Endothelial cell of umbilical vein (primary cell): ENCODE results near the gene SNX18. TPM values are rescaled to one million over a fixed set of nuclear protein-coding genes. Genes with fewer than 3 reads are reported as not detected.

Experiments used
- BruUV-seq: library from RNA; stranded (reverse); fragments of 400-500 nt; replicated peaks from 2 replicates; lab custom pipeline; 2021; lab: Mats Ljungman, UMichigan
- CTCF ChIA-PET: fragments of 300-600, 350-600 bp; sonication (Branson Sonifier 250); formaldehyde crosslinking; loops from one replicate; lab custom pipeline; 2021; ENCODE audit warnings: antibody characterized with exemption, inconsistent platforms; lab: Charles Lee
- POLR2A ChIA-PET: fragments of 300-600, 350-600 bp; sonication (Branson Sonifier 250); formaldehyde crosslinking; loops from one replicate; lab custom pipeline; 2021; ENCODE audit warnings: antibody characterized with exemption, inconsistent platforms; lab: Charles Lee
- DNase-seq: peaks from one replicate; pipeline ENCODE4 v3.0.0-alpha.2; 2011; ENCODE audit warnings: low read depth, low spot score
- FAIRE-seq: peaks from 2 replicates; lab custom pipeline; 2011; peaks lifted over from hg19 to GRCh38; lab: Jason Lieb, UNC
- H2AFZ ChIP-seq: 2 replicates; pipeline ENCODE4 v1.6.0; 2012; ENCODE audit warnings: low read depth, low read length, control low read depth, inconsistent platforms
- H3K27ac ChIP-seq: 2 replicates; pipeline ENCODE4 v1.5.1; 2011; ENCODE audit warnings: low read depth, mild to moderate bottlenecking, control low read depth, low read length, moderate library complexity; ENCODE audit not compliant: insufficient read depth
- H3K27me3 ChIP-seq, 2 experiments: 2 replicates each; pipeline versions ENCODE4 v1.6.0 to v1.6.1; 2011; ENCODE audit warnings: low read length in 2 of 2, mixed read lengths in 1 of 2; ENCODE audit not compliant: control insufficient read depth in 2 of 2, insufficient read depth in 2 of 2
- H3K36me3 ChIP-seq, 2 experiments: 2 replicates in 1 of 2; 3 replicates in 1 of 2; pipeline ENCODE4 v1.5.1; 2011; ENCODE audit warnings: low read length in 2 of 2, mild to moderate bottlenecking in 1 of 2, moderate library complexity in 1 of 2; ENCODE audit not compliant: control insufficient read depth in 2 of 2, insufficient read depth in 2 of 2; ENCODE audit errors: extremely low read depth in 1 of 2
- H3K4me1 ChIP-seq: 3 replicates; pipeline ENCODE4 v1.5.1; 2011; ENCODE audit warnings: mild to moderate bottlenecking, low read length; ENCODE audit not compliant: control insufficient read depth, insufficient read depth; ENCODE audit errors: extremely low read depth
- H3K4me2 ChIP-seq: 2 replicates; pipeline ENCODE4 v1.6.1; 2011; ENCODE audit warnings: low read length, control low read depth, mixed read lengths; ENCODE audit not compliant: insufficient read depth
- H3K4me3 ChIP-seq, 3 experiments: fragments of 200-600 bp in 1 of 3; sonication (generic), shearing (Covaris generic) in 1 of 3; replicated peaks in 1 of 3; 2 replicates each; pipeline ENCODE4 v1.5.1; 2011 to 2016; ENCODE audit warnings: control low read depth in 3 of 3, low read length in 3 of 3, mild to moderate bottlenecking in 2 of 3, inconsistent platforms in 1 of 3, low read depth in 1 of 3, moderate library complexity in 1 of 3; ENCODE audit not compliant: insufficient read depth in 1 of 3
- H3K79me2 ChIP-seq: 2 replicates; pipeline ENCODE4 v1.6.0; 2012; ENCODE audit warnings: low read length, inconsistent platforms; ENCODE audit not compliant: control insufficient read depth, insufficient read depth
- H3K9ac ChIP-seq: replicated peaks from 2 replicates; pipeline ENCODE3; 2011; ENCODE audit warnings: low read length, control low read depth; ENCODE audit not compliant: insufficient read depth; ENCODE audit errors: extremely low read depth
- H3K9me1 ChIP-seq: replicated peaks from 3 replicates; pipeline ENCODE4 v1.6.0; 2011; ENCODE audit warnings: mild to moderate bottlenecking, low read length; ENCODE audit not compliant: control insufficient read depth, insufficient read depth; ENCODE audit errors: extremely low read depth
- H3K9me3 ChIP-seq: replicated peaks from 2 replicates; pipeline ENCODE4 v1.5.1; 2012; ENCODE audit warnings: low read length, inconsistent platforms; ENCODE audit not compliant: control insufficient read depth, insufficient read depth
- H4K20me1 ChIP-seq: replicated peaks from 2 replicates; pipeline ENCODE3; 2011; ENCODE audit warnings: mild to moderate bottlenecking, low read length; ENCODE audit not compliant: control insufficient read depth, insufficient read depth; ENCODE audit errors: extremely low read depth
- EZH2 ChIP-seq: IDR thresholded peaks from 2 replicates; pipeline ENCODE4 v1.6.1; 2012; ENCODE audit warnings: borderline replicate concordance, low read depth, mild to moderate bottlenecking, moderate library complexity, low read length, inconsistent platforms; ENCODE audit not compliant: severe bottlenecking
- GATA2 ChIP-seq: IDR thresholded peaks from 2 replicates; pipeline ENCODE4 v1.7.0; 2011; ENCODE audit warnings: low read depth, mild to moderate bottlenecking, moderate library complexity, mixed read lengths, low read length; ENCODE audit not compliant: insufficient read length, insufficient read depth
- JUN ChIP-seq: IDR thresholded peaks from 2 replicates; pipeline ENCODE4 v1.6.1; 2011; ENCODE audit warnings: borderline replicate concordance, low read depth; ENCODE audit not compliant: insufficient read length, insufficient read depth
- POLR2AphosphoS5 ChIP-seq: IDR thresholded peaks from 2 replicates; pipeline ENCODE4 v1.6.1; 2012; ENCODE audit warnings: low read depth, mild to moderate bottlenecking, control low read depth, low read length, moderate library complexity; ENCODE audit not compliant: insufficient read depth
- dilution Hi-C: fragments of 300-500 bp; cut with MboI; formaldehyde crosslinking; loops from one replicate; pipeline ENCODE4 v1.15.0; 2019; ENCODE audit warnings: low sequenced_read_pairs; ENCODE audit not compliant: extremely low pct_ligation_motif_present
- intact Hi-C: fragments of 100-400 bp; cut with micrococcal nuclease; formaldehyde crosslinking; loops from one replicate; pipeline ENCODE4 v1.10.0; 2022
- polyA plus RNA-seq, 4 experiments: library from polyadenylated mRNA; depleted of rRNA in 3 of 4; stranded (reverse) in 3 of 4; unstranded in 1 of 4; fragments of >200 nt; gene quantifications; 2 replicates each; pipeline versions ENCODE4 v1.2.1 to v1.2.3, GENCODE V29; 2011 to 2012; ENCODE audit warnings: missing spikeins in 1 of 4
- total RNA-seq: library from RNA; stranded (reverse); gene quantifications from 2 replicates; pipeline ENCODE4 v1.2.3, GENCODE V29; 2021

The SNX18 gene
- total and polyA plus RNA-seq, 2 donors (not counting 3 experiments of a cell fraction or from before 2014, with no cell fraction given), result 11.8 to 25.3 TPM

DNA sequence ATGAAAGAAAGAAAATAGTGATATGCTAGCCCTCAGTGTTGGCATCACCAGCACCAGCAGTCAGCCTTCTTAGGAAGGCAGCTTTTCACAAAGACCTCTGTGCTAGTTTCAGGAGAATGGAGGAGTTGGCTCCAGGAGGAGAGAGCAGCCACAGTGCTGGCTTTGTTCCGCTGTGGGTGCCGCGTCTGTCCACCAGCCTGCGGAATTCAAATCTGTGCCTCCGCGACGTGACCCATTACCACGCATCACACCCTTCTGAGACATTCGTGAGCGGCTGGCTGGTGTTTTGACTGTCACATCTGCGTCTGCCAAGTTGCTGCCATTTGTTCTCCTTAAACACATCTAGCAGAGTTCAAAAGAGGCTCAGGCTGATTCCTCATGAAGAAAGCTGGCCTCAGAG, 34.4 kb downstream of the SNX18 start:
- peaks cover 0 to 6% of the 10 kb centered on the region in 2 experiments for H3K36me3 ChIP-seq
- H3K4me2 ChIP-seq, result no peak overlapping the region
- H3K4me3 ChIP-seq, result no peak overlapping the region
- ChIA-PET CTCF (interaction anchor here (1.1 kb wide), 1 partner anchor 14 kb away, joined by 3 read pairs; no protein-coding TSS in a partner anchor), POLR2A (no interaction called here)
- TF ChIP-seq JUN (no peak), EZH2 (no peak), GATA2 (no peak)
- dilution Hi-C loops (no loop called here), intact Hi-C loops (no loop called here)
- no peak overlapping the region for H3K9ac ChIP-seq
- H3K27ac ChIP-seq, result no peak overlapping the region
- H3K9me3 ChIP-seq, result no peaks in the 10 kb centered on the region
- H3K79me2 ChIP-seq, result no peaks in the 10 kb centered on the region
- H3K9me1 ChIP-seq, result no peaks in the 10 kb centered on the region
- peaks cover 12% of the 10 kb centered on the region for H3K4me1 ChIP-seq
- DNase-seq (no peak), FAIRE-seq (no peak)
- no TSS peak for BruUV-seq
- H4K20me1 ChIP-seq, result no peaks in the 10 kb centered on the region
- H2AFZ ChIP-seq, result no peak overlapping the region
- H3K27me3 ChIP-seq, result no peaks in the 10 kb centered on the region

DNA sequence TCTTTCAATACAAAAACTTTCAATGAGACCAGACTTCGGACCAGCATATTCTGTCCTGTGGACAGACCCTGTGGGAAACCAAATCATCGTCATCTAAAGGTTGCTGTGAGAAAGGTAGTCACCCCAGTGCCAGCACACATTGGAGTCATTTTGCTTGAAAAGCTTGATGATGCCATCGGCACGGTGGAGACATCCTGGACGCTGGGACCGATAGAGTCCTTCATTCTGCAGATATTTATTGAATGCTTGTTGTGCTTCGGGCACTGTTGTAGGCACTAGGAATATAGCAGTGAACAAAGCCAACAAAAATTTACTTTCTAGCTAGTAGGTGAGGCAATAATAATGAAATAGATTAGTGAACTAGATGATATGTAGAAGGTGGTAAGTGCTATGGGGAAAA, 34.9 kb downstream of the SNX18 start:
- FAIRE-seq (no peak), DNase-seq (no peak)
- H3K4me3 ChIP-seq, result no peak overlapping the region
- POLR2A ChIA-PET, result interaction anchor here (1.1 kb wide), 1 partner anchor 10 kb away, joined by 11 read pairs; no protein-coding TSS in a partner anchor
- H3K9me3 ChIP-seq, result no peaks in the 10 kb centered on the region
- intact Hi-C loops (no loop called here), dilution Hi-C loops (no loop called here)
- TF ChIP-seq POLR2AphosphoS5, result no peak
- no peak for TF ChIP-seq GATA2
- no peak overlapping the region for H2AFZ ChIP-seq
- H3K9ac ChIP-seq, result no peak overlapping the region
- H3K9me1 ChIP-seq, result no peaks in the 10 kb centered on the region
- H3K79me2 ChIP-seq, result no peaks in the 10 kb centered on the region
- no TSS peak for BruUV-seq
- CTCF ChIA-PET, result no interaction called here
- peaks cover 0 to 6% of the 10 kb centered on the region in 2 experiments for H3K36me3 ChIP-seq
- H3K4me1 ChIP-seq, result peaks cover 15% of the 10 kb centered on the region
- H3K27ac ChIP-seq, result no peak overlapping the region
- no peaks in the 10 kb centered on the region for H3K27me3 ChIP-seq
- H3K4me2 ChIP-seq, result no peak overlapping the region
- H4K20me1 ChIP-seq, result no peaks in the 10 kb centered on the region
